Osteocyte (in vitro differentiated cells): ENCODE data around the gene CRYBB1. TPM values are rescaled to one million over a fixed set of nuclear protein-coding genes. Genes with fewer than 3 reads are reported as not detected.

ENCODE experiments used
- DNase-seq: peaks from one replicate; pipeline ENCODE4 v3.0.0; 2021; ENCODE audit warnings: mixed read lengths; ENCODE audit not compliant: unreplicated experiment; ENCODE audit errors: extremely low spot score
- H3K27ac Mint-ChIP-seq: one replicate; pipeline ENCODE4 v1.8.0; 2021; ENCODE audit warnings: mild to moderate bottlenecking, mixed read lengths; ENCODE audit not compliant: unreplicated experiment
- H3K27me3 Mint-ChIP-seq: one replicate; pipeline ENCODE4 v1.8.0; 2021; ENCODE audit warnings: mixed read lengths; ENCODE audit not compliant: unreplicated experiment
- H3K36me3 Mint-ChIP-seq: one replicate; pipeline ENCODE4 v1.8.0; 2021; ENCODE audit warnings: mixed read lengths; ENCODE audit not compliant: unreplicated experiment
- H3K4me1 Mint-ChIP-seq: one replicate; pipeline ENCODE4 v1.8.0; 2021; ENCODE audit warnings: mixed read lengths; ENCODE audit not compliant: unreplicated experiment
- H3K4me3 Mint-ChIP-seq: one replicate; pipeline ENCODE4 v1.8.0; 2021; ENCODE audit warnings: mild to moderate bottlenecking, moderate library complexity, mixed read lengths; ENCODE audit not compliant: unreplicated experiment
- H3K9me3 Mint-ChIP-seq: one replicate; pipeline ENCODE4 v1.8.0; 2021; ENCODE audit warnings: mixed read lengths; ENCODE audit not compliant: unreplicated experiment
- CTCF ChIP-seq: fragments of 200-600 bp; sonication (generic); IDR thresholded peaks from 2 replicates; pipeline ENCODE4 v1.5.0; 2021; ENCODE audit warnings: antibody characterized with exemption, mild to moderate bottlenecking, moderate library complexity
- total RNA-seq: library from RNA; stranded (reverse); gene quantifications from 2 replicates; pipeline ENCODE4 v1.2.1, GENCODE V29; 2021

CRYBB1 gene
- total RNA-seq, 1 donor from 2014 or later, result not detected

- Mint-ChIP-seq H3K27ac (no peak overlapping the region), H3K36me3 (no peaks in the 10 kb centered on the region), H3K27me3 (peaks cover 14% of the 10 kb centered on the region), H3K9me3 (no peaks in the 10 kb centered on the region), H3K4me3 (no peak overlapping the region), H3K4me1 (peaks cover 24% of the 10 kb centered on the region)
- TF ChIP-seq CTCF, result no peak
- no peak for DNase-seq
Measured at GRCh38 chr22:26660961-26661578, 43.2 kb upstream of the CRYBB1 start.

- H3K27me3 Mint-ChIP-seq, result peaks cover 18% of the 10 kb centered on the region
- no peak for DNase-seq
- no peak overlapping the region for H3K27ac Mint-ChIP-seq
- H3K4me1 Mint-ChIP-seq, result peaks cover 24% of the 10 kb centered on the region
- no peaks in the 10 kb centered on the region for H3K36me3 Mint-ChIP-seq
- no peak overlapping the region for H3K4me3 Mint-ChIP-seq
- no peaks in the 10 kb centered on the region for H3K9me3 Mint-ChIP-seq
- TF ChIP-seq CTCF, result no peak
Measured at GRCh38 chr22:26660356-26660755, 42.5 kb upstream of the CRYBB1 start.

GRCh38 chr22:26658671-26659478, 41.0 kb upstream of the CRYBB1 start:
- no peaks in the 10 kb centered on the region for H3K36me3 Mint-ChIP-seq
- H3K4me3 Mint-ChIP-seq, result peak overlapping the region; percentile 71
- no peaks in the 10 kb centered on the region for H3K9me3 Mint-ChIP-seq
- peak overlapping the region; percentile 84 for H3K27ac Mint-ChIP-seq
- H3K4me1 Mint-ChIP-seq, result peaks cover 19% of the 10 kb centered on the region
- H3K27me3 Mint-ChIP-seq, result peaks cover 30% of the 10 kb centered on the region
- peak; percentile 90 for DNase-seq
- no peak for TF ChIP-seq CTCF

- Mint-ChIP-seq H3K27ac (peak overlapping the region; percentile 38), H3K4me1 (peaks cover 19% of the 10 kb centered on the region), H3K9me3 (no peaks in the 10 kb centered on the region), H3K27me3 (peaks cover 37% of the 10 kb centered on the region), H3K4me3 (peak overlapping the region; percentile 71), H3K36me3 (no peaks in the 10 kb centered on the region)
- TF ChIP-seq CTCF, result no peak
- DNase-seq, result no peak
Measured at GRCh38 chr22:26658161-26658560, 40.3 kb upstream of the CRYBB1 start.
